Embryonic facial prominence (tissue), 1 donor: ENCODE results near the gene TCF19.
"Not testable (repeated sequence)": the region's sequence is repeated elsewhere in the genome, so short reads cannot be mapped to it uniquely, and the experiment has no call there.

Experiments used
- DNase-seq: peaks from one replicate; pipeline ENCODE4 v3.0.0-alpha.2; 2016; ENCODE audit errors: extremely low spot score

Gene TCF19

GRCh38 chr6:31161216-31162126, 3.1 kb downstream of the TCF19 start:
- DNase-seq = no peak

GRCh38 chr6:31162463-31163165, 4.2 kb downstream of the TCF19 start:
- DNase-seq = no peak

GRCh38 chr6:31163922-31164321, 5.5 kb downstream of the TCF19 start:
- DNase-seq = no peak

- DNase-seq = not testable (repeated sequence)
These were observed 6.2 kb downstream of the TCF19 start for GRCh38 chr6:31164475-31165063.

GRCh38 chr6:31165064-31165832, 6.9 kb downstream of the TCF19 start:
- not testable (repeated sequence) for DNase-seq

- no peak for DNase-seq
These were observed 7.6 kb downstream of the TCF19 start for GRCh38 chr6:31165986-31166385.

GRCh38 chr6:31168606-31169005, 10.2 kb downstream of the TCF19 start:
- no peak for DNase-seq

- DNase-seq = no peak
These were observed 10.9 kb downstream of the TCF19 start for GRCh38 chr6:31169123-31169857.

- DNase-seq = not testable (repeated sequence)
These were observed 11.6 kb downstream of the TCF19 start for GRCh38 chr6:31169858-31170599.

- no peak for DNase-seq
These were observed 12.2 kb downstream of the TCF19 start, which contains the start of gene POU5F1 for GRCh38 chr6:31170600-31170881. TSS of gene POU5F1 (minus strand) at chr6:31170682. CDS start at chr6:31170620, 62 bp downstream.

GRCh38 chr6:31170987-31171671, 12.7 kb downstream of the TCF19 start:
- no peak for DNase-seq

- no peak for DNase-seq
These were observed 13.8 kb downstream of the TCF19 start for GRCh38 chr6:31171931-31172905.

- no peak for DNase-seq
These were observed 14.6 kb downstream of the TCF19 start for GRCh38 chr6:31172973-31173384.

- DNase-seq = no peak
These were observed 15.0 kb downstream of the TCF19 start for GRCh38 chr6:31173406-31173805.

- DNase-seq = no peak
These were observed 16.0 kb downstream of the TCF19 start for GRCh38 chr6:31174378-31174777.

- DNase-seq = no peak
These were observed 17.6 kb downstream of the TCF19 start for GRCh38 chr6:31175971-31176370.

- no peak for DNase-seq
These were observed 20.0 kb downstream of the TCF19 start for GRCh38 chr6:31178143-31179041.

- no peak for DNase-seq
These were observed 20.6 kb downstream of the TCF19 start for GRCh38 chr6:31179042-31179386.
